ENCODE measurements around the gene SLC12A2.

SLC12A2 gene

GRCh38 chr5:128163991-128164390 is 80.4 kb downstream of the SLC12A2 start:
- no peak for DNase-seq (ENCODE audit: low read depth in 2 of 3, low spot score in 1 of 3)

GRCh38 chr5:128169401-128170017 is 85.9 kb downstream of the SLC12A2 start:
- no peak for DNase-seq (ENCODE audit: low read depth in 2 of 3, low spot score in 1 of 3)

DNA sequence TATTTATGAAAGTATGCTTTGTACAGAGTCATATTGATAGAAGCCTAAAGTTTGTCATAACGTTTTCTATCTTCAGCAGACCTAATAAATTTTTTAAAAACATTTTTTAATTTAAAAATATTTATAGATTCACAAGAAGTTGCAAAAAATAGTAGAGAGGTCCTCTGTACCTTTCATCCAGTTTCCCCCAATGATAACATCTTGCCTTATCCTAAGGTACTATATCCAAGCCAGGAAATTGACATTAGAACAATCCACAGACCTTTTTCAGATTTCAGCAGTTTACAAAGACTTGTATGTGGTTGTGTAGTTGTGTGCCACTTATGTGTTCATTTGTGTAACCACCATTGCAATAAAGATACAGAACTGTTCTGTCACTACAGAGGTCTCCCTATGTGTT is 88.5 kb downstream of the SLC12A2 start:
- DNase-seq (ENCODE audit: low read depth in 2 of 3, low spot score in 1 of 3), result no peak

GRCh38 chr5:128174951-128175350 is 91.4 kb downstream of the SLC12A2 start:
- DNase-seq (ENCODE audit: low read depth in 2 of 3, low spot score in 1 of 3), result no peak

DNA sequence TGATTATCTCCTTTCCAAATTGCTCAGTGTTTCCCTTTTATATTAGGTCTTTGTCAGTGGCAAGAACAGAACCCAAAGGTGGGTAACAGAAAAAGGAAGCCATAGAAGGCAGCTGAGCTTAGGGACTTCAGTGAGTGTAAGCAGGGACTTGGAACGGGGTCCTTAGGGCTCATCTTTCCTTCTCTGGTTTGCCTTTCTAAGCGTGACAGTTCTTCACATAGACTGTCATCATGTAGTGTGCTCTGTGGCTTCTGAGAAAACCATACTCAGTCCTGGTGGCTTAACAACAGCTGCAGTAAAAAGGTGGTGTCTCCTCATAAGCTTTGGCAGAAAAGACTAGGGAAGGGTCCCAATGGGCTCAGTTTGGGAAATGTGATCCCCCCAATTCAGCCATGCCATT is 108.8 kb downstream of the SLC12A2 start:
- no peak for DNase-seq (ENCODE audit: low read depth in 2 of 3, low spot score in 1 of 3)

DNA sequence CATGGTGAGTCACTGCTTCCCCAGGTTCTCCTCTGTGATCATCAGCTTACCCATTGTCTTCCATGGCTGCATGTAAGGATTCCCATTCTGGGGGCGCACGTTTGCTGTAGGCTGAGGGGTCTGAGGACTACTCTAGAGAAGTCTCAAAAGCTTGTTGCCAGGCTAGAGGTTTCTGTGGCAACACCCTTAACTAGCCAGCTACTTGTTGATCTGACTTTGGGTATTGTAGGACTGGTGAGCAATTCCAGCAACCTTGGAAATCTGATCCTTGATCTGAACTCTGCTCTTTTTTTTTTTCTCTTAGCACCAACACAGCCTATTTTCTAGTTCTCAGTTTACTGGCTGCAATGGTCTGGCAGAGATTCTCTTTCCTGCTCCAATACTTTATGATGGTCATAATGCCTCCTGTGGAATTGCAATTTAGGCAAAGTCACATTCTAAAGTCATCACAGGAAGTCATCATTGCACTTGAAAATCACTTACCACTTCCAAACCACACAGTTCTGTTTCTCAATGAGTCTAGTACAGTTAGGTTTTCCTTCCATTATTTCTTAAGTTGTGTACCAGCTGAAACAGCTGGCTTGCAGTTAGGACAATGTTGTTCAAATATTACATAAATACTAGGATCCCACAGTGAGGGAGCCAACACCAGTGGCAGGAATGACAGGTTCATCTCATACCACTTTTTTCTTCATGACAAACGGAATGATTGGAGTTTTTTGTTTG is 110.3 kb downstream of the SLC12A2 start:
- DNase-seq (ENCODE audit: low read depth in 2 of 3, low spot score in 1 of 3), result no peak

DNA sequence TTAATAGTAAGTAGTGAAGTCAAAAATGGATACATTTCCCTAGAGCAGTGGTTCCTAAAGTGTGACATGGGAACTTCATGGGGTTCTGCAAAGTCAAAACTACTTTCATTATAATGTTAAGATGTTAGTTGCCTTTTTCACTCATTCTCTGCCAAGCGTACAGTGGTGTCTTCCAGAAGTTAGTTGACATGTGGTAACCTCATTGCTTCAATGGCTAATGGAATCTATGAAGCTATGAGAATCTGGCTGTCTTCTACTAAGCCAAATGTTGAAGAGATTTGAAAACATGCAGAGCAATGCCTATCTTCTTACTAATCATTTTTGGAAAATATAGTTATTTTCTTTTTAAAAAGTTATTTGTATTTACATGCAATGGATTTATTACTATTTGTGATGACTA is 111.8 kb downstream of the SLC12A2 start:
- no peak for DNase-seq (ENCODE audit: low read depth in 2 of 3, low spot score in 1 of 3)

GRCh38 chr5:128196080-128196479 is 112.5 kb downstream of the SLC12A2 start:
- no peak for DNase-seq (ENCODE audit: low read depth in 2 of 3, low spot score in 1 of 3)

GRCh38 chr5:128196791-128197190 is 113.2 kb downstream of the SLC12A2 start:
- no peak for DNase-seq (ENCODE audit: low read depth in 2 of 3, low spot score in 1 of 3)

- no peak for DNase-seq (ENCODE audit: low read depth in 2 of 3, low spot score in 1 of 3)
These were observed 114.4 kb downstream of the SLC12A2 start for GRCh38 chr5:128197896-128198522.

- DNase-seq (ENCODE audit: low read depth in 2 of 3, low spot score in 1 of 3), result no peak
These were observed 115.5 kb downstream of the SLC12A2 start for GRCh38 chr5:128199104-128199503.

GRCh38 chr5:128199611-128200010 is 116.0 kb downstream of the SLC12A2 start:
- no peak for DNase-seq (ENCODE audit: low read depth in 2 of 3, low spot score in 1 of 3)

DNA sequence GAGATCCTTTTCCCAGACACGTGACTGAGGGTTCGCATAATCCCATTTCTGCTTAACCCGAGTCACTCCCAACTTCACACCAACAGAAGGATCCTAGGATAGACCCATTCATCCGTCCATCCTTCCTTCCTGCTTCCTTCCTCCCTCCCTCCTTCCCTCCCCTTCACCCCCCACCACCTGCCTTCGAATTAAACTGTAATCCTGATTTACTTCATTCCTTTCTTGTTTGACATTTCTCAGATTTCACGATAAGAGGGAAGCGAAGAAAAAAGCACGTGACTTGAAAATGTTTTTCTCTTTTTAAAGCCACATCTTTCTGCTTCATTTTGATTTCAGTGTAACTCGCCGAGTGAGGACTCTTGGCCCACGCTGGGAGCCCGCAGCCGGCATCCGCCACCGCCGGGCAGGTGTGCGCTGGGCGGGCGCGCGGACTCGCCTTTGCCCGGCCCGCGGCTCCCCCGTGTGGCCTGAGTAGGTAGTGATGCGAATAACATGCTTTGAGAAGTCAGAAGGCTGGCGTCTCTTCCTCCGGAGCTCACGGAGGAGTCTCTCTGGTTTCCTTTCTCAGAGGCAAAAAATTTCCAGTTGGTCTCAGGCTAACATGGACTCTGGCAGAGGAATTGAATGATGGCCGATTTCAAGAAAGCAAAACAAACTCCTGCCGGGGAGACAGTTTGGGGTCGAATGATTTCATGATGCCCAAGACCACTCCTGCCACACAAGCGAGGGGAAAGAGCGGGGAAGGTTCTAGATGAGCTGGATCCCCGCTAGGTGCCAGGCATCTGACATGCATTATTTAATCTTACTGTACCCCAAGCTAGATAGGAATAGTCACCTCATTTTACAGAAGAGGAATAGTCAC is 117.7 kb downstream of the SLC12A2 start:
- peak; percentile 63 to 80 (median 74) for DNase-seq (ENCODE audit: low read depth in 2 of 3, low spot score in 1 of 3)

DNA sequence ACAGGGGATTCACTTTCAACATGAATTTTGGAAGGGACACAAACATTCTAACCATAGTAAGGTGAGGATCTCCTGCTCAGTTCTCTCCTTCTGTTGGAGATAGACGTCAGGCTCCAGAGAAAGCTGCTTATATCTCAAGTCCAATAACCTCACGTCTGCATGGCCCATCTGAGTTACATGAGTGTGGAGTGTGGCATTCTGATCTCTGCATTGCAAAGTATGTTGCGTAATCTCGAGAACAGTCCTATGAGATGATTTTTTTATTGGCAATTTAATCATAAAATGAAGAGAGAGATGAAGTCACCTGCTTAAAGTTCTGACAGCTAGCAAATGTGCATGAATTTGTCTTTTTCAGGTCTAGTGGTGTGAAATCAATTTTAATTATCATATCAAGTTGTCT is 118.8 kb downstream of the SLC12A2 start:
- no peak for DNase-seq (ENCODE audit: low read depth in 2 of 3, low spot score in 1 of 3)

GRCh38 chr5:128208436-128208835 is 124.9 kb downstream of the SLC12A2 start:
- no peak for DNase-seq (ENCODE audit: low read depth in 2 of 3, low spot score in 1 of 3)

GRCh38 chr5:128212191-128212806 is 128.7 kb downstream of the SLC12A2 start:
- no peak for DNase-seq (ENCODE audit: low read depth in 2 of 3, low spot score in 1 of 3)

GRCh38 chr5:128213340-128213739 is 129.8 kb downstream of the SLC12A2 start:
- peak in 1 of 3 donors; percentile 35 for DNase-seq (ENCODE audit: low read depth in 2 of 3, low spot score in 1 of 3)

DNA sequence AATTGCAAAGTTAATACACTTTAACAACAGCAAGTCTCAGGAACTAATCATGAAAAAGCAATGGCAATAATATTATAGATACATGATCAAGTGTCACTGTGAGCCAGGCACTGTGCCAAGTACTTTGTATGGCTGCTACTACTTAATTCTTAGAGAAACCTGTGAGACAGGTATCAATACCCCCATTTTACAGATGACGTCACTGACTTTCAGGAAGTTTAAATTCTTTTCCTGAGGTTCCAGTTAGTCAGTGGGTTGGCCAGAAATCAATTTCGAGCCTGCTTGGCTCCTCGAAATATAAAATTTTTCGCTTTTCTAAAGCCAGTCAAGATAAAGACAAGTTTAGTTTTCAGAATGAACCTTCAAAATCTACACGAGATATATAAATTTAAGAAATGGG is 130.3 kb downstream of the SLC12A2 start:
- DNase-seq (ENCODE audit: low read depth in 2 of 3, low spot score in 1 of 3), result no peak

DNA sequence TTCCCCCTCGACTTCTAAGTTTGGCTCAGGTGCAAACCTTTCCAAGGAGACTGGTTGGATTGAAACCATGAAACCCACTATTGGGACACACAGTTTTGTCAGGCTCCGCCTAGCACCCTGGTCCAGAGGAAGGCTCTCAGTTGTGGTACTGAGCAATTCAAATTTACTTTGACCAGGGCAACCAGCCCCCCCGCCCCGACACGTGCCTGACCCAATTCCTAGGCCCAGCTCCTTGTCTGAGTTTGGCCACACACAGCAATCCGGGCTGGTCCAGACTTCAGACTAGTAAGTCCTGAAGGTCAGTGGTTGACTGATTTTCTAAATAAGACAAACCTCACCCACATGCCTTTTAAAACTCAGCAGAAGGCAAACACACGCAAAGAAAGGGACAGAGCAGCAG is 132.7 kb downstream of the SLC12A2 start:
- DNase-seq (ENCODE audit: low read depth in 2 of 3, low spot score in 1 of 3), result no peak

- no peak for DNase-seq (ENCODE audit: low read depth in 2 of 3, low spot score in 1 of 3)
These were observed 133.4 kb downstream of the SLC12A2 start for GRCh38 chr5:128216860-128217531.

- no peak for DNase-seq (ENCODE audit: low read depth in 2 of 3, low spot score in 1 of 3)
These were observed 137.3 kb downstream of the SLC12A2 start for GRCh38 chr5:128220841-128221240.

Measured in stimulated activated CD4-positive, alpha-beta T cell treated with anti-CD3 and anti-CD28 coated beads, Interleukin-12 subunit alpha, Interleukin-12 subunit beta, amount 100 ng/mL, for 48 hours (primary cell).